Astrocyte (in vitro differentiated cells and primary cell): Measurements from ENCODE around the gene CDC40. TPM values are rescaled to one million over a fixed set of nuclear protein-coding genes. Genes with fewer than 3 reads are reported as not detected.

Source experiments
- DNase-seq: peaks from one replicate; pipeline ENCODE4 v3.0.0-alpha.2; 2010; ENCODE audit warnings: low read depth
- FAIRE-seq: peaks from 2 replicates; lab custom pipeline; 2011; peaks lifted over from hg19 to GRCh38; lab: Jason Lieb, UNC
- H2AFZ ChIP-seq: 2 replicates; pipeline ENCODE4 v1.6.0; 2012; ENCODE audit warnings: low read depth, low read length, inconsistent platforms
- H3K27ac ChIP-seq: 2 replicates; pipeline ENCODE4 v1.5.1; 2011; ENCODE audit warnings: low read depth, low read length, inconsistent platforms
- H3K27me3 ChIP-seq: 2 replicates; pipeline ENCODE4 v1.6.0; 2011; ENCODE audit warnings: low read length, inconsistent platforms; ENCODE audit not compliant: insufficient read depth
- H3K36me3 ChIP-seq: 2 replicates; pipeline ENCODE4 v1.5.1; 2011; ENCODE audit warnings: low read length, inconsistent platforms; ENCODE audit not compliant: insufficient read depth
- H3K4me1 ChIP-seq: 2 replicates; pipeline ENCODE4 v1.5.1; 2011; ENCODE audit warnings: low read length, inconsistent platforms; ENCODE audit not compliant: insufficient read depth
- H3K4me2 ChIP-seq: 2 replicates; pipeline ENCODE4 v1.6.0; 2012; ENCODE audit warnings: low read length, inconsistent platforms
- H3K4me3 ChIP-seq: 2 replicates; pipeline ENCODE4 v1.5.1; 2011; ENCODE audit warnings: low read depth, mild to moderate bottlenecking, low read length, inconsistent platforms; ENCODE audit not compliant: insufficient read depth
- H3K79me2 ChIP-seq: 2 replicates; pipeline ENCODE4 v1.6.0; 2012; ENCODE audit warnings: mild to moderate bottlenecking, low read length, inconsistent platforms; ENCODE audit not compliant: insufficient read depth
- H3K9ac ChIP-seq: 2 replicates; pipeline ENCODE4 v1.6.0; 2012; ENCODE audit warnings: mild to moderate bottlenecking, low read length, inconsistent platforms
- H3K9me3 ChIP-seq: 2 replicates; pipeline ENCODE4 v1.5.1; 2012; ENCODE audit warnings: low read depth, mild to moderate bottlenecking, low read length, inconsistent platforms; ENCODE audit not compliant: insufficient read depth
- H4K20me1 ChIP-seq: 2 replicates; pipeline ENCODE4 v1.6.0; 2012; ENCODE audit warnings: low read length, inconsistent platforms; ENCODE audit not compliant: insufficient read depth
- H3K27ac Mint-ChIP-seq: one replicate; pipeline ENCODE4 v1.8.0; 2021; ENCODE audit warnings: mild to moderate bottlenecking, mixed read lengths; ENCODE audit not compliant: unreplicated experiment
- H3K27me3 Mint-ChIP-seq: one replicate; pipeline ENCODE4 v1.8.0; 2021; ENCODE audit warnings: low read depth, mixed read lengths; ENCODE audit not compliant: unreplicated experiment
- H3K36me3 Mint-ChIP-seq: one replicate; pipeline ENCODE4 v1.8.0; 2021; ENCODE audit warnings: low read depth, mixed read lengths; ENCODE audit not compliant: unreplicated experiment
- H3K4me1 Mint-ChIP-seq: one replicate; pipeline ENCODE4 v1.8.0; 2021; ENCODE audit warnings: low read depth, mixed read lengths; ENCODE audit not compliant: unreplicated experiment
- H3K4me3 Mint-ChIP-seq: one replicate; pipeline ENCODE4 v1.8.0; 2021; ENCODE audit warnings: mild to moderate bottlenecking, moderate library complexity, mixed read lengths; ENCODE audit not compliant: unreplicated experiment
- H3K9me3 Mint-ChIP-seq: one replicate; pipeline ENCODE4 v1.8.0; 2021; ENCODE audit warnings: mild to moderate bottlenecking, mixed read lengths; ENCODE audit not compliant: unreplicated experiment
- CTCF ChIP-seq: IDR thresholded peaks from 2 replicates; pipeline ENCODE4 v1.5.1; 2011; ENCODE audit warnings: low read depth, mild to moderate bottlenecking, inconsistent platforms, low read length, moderate library complexity; ENCODE audit not compliant: insufficient read depth
- EZH2 ChIP-seq: IDR thresholded peaks from 2 replicates; pipeline ENCODE4 v1.6.1; 2012; ENCODE audit warnings: mild to moderate bottlenecking, low read length, inconsistent platforms; ENCODE audit not compliant: insufficient read depth
- total RNA-seq: library from RNA; stranded (reverse); gene quantifications from 2 replicates; pipeline ENCODE4 v1.2.1, GENCODE V29; 2021

Gene CDC40
- total RNA-seq, 1 donor from 2014 or later = 18.7 TPM

GRCh38 chr6:110139052-110139451, 41.2 kb upstream of the CDC40 start:
- peaks cover 5% of the 10 kb centered on the region for H3K4me1 Mint-ChIP-seq
- Histone ChIP-seq H3K27me3 (no peaks in the 10 kb centered on the region), H2AFZ (no peak overlapping the region), H3K36me3 (no peaks in the 10 kb centered on the region), H3K4me1 (no peaks in the 10 kb centered on the region), H3K9me3 (no peaks in the 10 kb centered on the region), H4K20me1 (no peaks in the 10 kb centered on the region), H3K79me2 (no peaks in the 10 kb centered on the region), H3K9ac (no peak overlapping the region), H3K27ac (no peak overlapping the region), H3K4me3 (no peak overlapping the region), H3K4me2 (no peak overlapping the region)
- FAIRE-seq (no peak), DNase-seq (no peak)
- H3K27me3 Mint-ChIP-seq = no peaks in the 10 kb centered on the region
- no peaks in the 10 kb centered on the region for H3K9me3 Mint-ChIP-seq
- TF ChIP-seq CTCF (no peak), EZH2 (no peak)
- H3K36me3 Mint-ChIP-seq = peaks cover 8% of the 10 kb centered on the region
- H3K4me3 Mint-ChIP-seq = no peak overlapping the region
- H3K27ac Mint-ChIP-seq = no peak overlapping the region

GRCh38 chr6:110140650-110141049, 39.6 kb upstream of the CDC40 start:
- FAIRE-seq = no peak
- no peaks in the 10 kb centered on the region for H3K36me3 ChIP-seq
- Mint-ChIP-seq H3K4me1 (peaks cover 5% of the 10 kb centered on the region), H3K27ac (peak overlapping the region; percentile 94), H3K36me3 (peaks cover 10% of the 10 kb centered on the region), H3K4me3 (no peak overlapping the region), H3K27me3 (no peaks in the 10 kb centered on the region), H3K9me3 (no peaks in the 10 kb centered on the region)
- DNase-seq = peak; percentile 3
- no peak overlapping the region for H3K4me3 ChIP-seq
- TF ChIP-seq EZH2 = no peak
- TF ChIP-seq CTCF = no peak
- H3K9ac ChIP-seq = no peak overlapping the region
- H3K27me3 ChIP-seq = no peaks in the 10 kb centered on the region
- no peaks in the 10 kb centered on the region for H3K79me2 ChIP-seq
- no peak overlapping the region for H3K27ac ChIP-seq
- no peaks in the 10 kb centered on the region for H3K4me1 ChIP-seq
- no peaks in the 10 kb centered on the region for H3K9me3 ChIP-seq
- H2AFZ ChIP-seq = no peak overlapping the region
- no peaks in the 10 kb centered on the region for H4K20me1 ChIP-seq
- H3K4me2 ChIP-seq = no peak overlapping the region

GRCh38 chr6:110147870-110148269, 32.4 kb upstream of the CDC40 start:
- H3K4me3 ChIP-seq = no peak overlapping the region
- no peak overlapping the region for H2AFZ ChIP-seq
- DNase-seq = no peak
- no peak for TF ChIP-seq EZH2
- no peak for TF ChIP-seq CTCF
- Mint-ChIP-seq H3K9me3 (no peaks in the 10 kb centered on the region), H3K36me3 (peaks cover 3% of the 10 kb centered on the region), H3K4me3 (no peak overlapping the region), H3K27ac (no peak overlapping the region), H3K4me1 (no peaks in the 10 kb centered on the region), H3K27me3 (no peaks in the 10 kb centered on the region)
- H3K4me2 ChIP-seq = no peak overlapping the region
- H3K36me3 ChIP-seq = no peaks in the 10 kb centered on the region
- no peaks in the 10 kb centered on the region for H3K79me2 ChIP-seq
- no peaks in the 10 kb centered on the region for H3K9me3 ChIP-seq
- FAIRE-seq = no peak
- no peaks in the 10 kb centered on the region for H3K27me3 ChIP-seq
- H3K27ac ChIP-seq = no peak overlapping the region
- H3K9ac ChIP-seq = no peak overlapping the region
- H4K20me1 ChIP-seq = no peaks in the 10 kb centered on the region
- no peaks in the 10 kb centered on the region for H3K4me1 ChIP-seq
